Hepatocyte (in vitro differentiated cells): Measurements from ENCODE around the gene ATP1A1.

Experiments
- CTCF ChIP-seq: fragments of 200-600 bp; sonication (generic); IDR thresholded peaks from 2 replicates; pipeline ENCODE4 v1.5.1; 2016; ENCODE audit warnings: antibody characterized with exemption, mild to moderate bottlenecking; ENCODE audit not compliant: poor library complexity
- EZH2phosphoT487 ChIP-seq: fragments of 200-600 bp; sonication (generic); IDR thresholded peaks from one replicate; pipeline ENCODE4 v1.6.1; 2018; ENCODE audit warnings: antibody characterized with exemption, mild to moderate bottlenecking, low read depth, moderate library complexity; ENCODE audit not compliant: unreplicated experiment, severe bottlenecking

GRCh38 chr1:116324411-116324810 is 48.6 kb upstream of the ATP1A1 start:
- no peak for TF ChIP-seq EZH2phosphoT487
- TF ChIP-seq CTCF, result no peak
